ENCODE measurements around the gene MLC1. TPM values are rescaled to one million over a fixed set of nuclear protein-coding genes. Genes with fewer than 3 reads are reported as not detected.

Gene MLC1
- polyA plus RNA-seq, 1 donor = 0.57 TPM

GRCh38 chr22:50058906-50059880, 26.0 kb downstream of the MLC1 start:
- Histone ChIP-seq H3K9me3 (ENCODE audit: control insufficient read depth, low read depth, low read length) (no peaks in the 10 kb centered on the region), H3K27ac (ENCODE audit: low read length) (no peak overlapping the region), H3K36me3 (ENCODE audit: control insufficient read depth, insufficient read depth, low read length) (no peaks in the 10 kb centered on the region), H3K4me3 (ENCODE audit: low read length) (no peak overlapping the region), H3K27me3 (ENCODE audit: control insufficient read depth, insufficient read depth, low read length) (peaks cover 48% of the 10 kb centered on the region), H3K4me1 (ENCODE audit: control insufficient read depth, insufficient read depth, low read length) (no peaks in the 10 kb centered on the region)
- no peak for DNase-seq
- whole genome bisulfite sequencing (ENCODE audit: insufficient coverage, low lambda C conversion rate) = 6% methylated on average over 3 of the region's 31 CpGs

- no peaks in the 10 kb centered on the region for H3K4me1 ChIP-seq (ENCODE audit: control insufficient read depth, insufficient read depth, low read length)
- no peaks in the 10 kb centered on the region for H3K36me3 ChIP-seq (ENCODE audit: control insufficient read depth, insufficient read depth, low read length)
- H3K27me3 ChIP-seq (ENCODE audit: control insufficient read depth, insufficient read depth, low read length) = peaks cover 48% of the 10 kb centered on the region
- H3K4me3 ChIP-seq (ENCODE audit: low read length) = no peak within 1 kb of the TSS
- H3K27ac ChIP-seq (ENCODE audit: low read length) = no peak within 1 kb of the TSS
- no peak for DNase-seq
- no peaks in the 10 kb centered on the region for H3K9me3 ChIP-seq (ENCODE audit: control insufficient read depth, low read depth, low read length)
- WGBS (ENCODE audit: insufficient coverage, low lambda C conversion rate) = no CpG with 5 or more reads among the region's 102 CpGs
Observed at GRCh38 chr22:50058061-50058905, 26.9 kb downstream of the MLC1 start, which contains the start of gene TTLL8. TTLL8 (minus strand) TSS chr22:50058298.

- no peaks in the 10 kb centered on the region for H3K4me1 ChIP-seq (ENCODE audit: control insufficient read depth, insufficient read depth, low read length)
- no peak overlapping the region for H3K27ac ChIP-seq (ENCODE audit: low read length)
- no peak for DNase-seq
- H3K27me3 ChIP-seq (ENCODE audit: control insufficient read depth, insufficient read depth, low read length) = peaks cover 48% of the 10 kb centered on the region
- no peaks in the 10 kb centered on the region for H3K9me3 ChIP-seq (ENCODE audit: control insufficient read depth, low read depth, low read length)
- no peaks in the 10 kb centered on the region for H3K36me3 ChIP-seq (ENCODE audit: control insufficient read depth, insufficient read depth, low read length)
- WGBS (ENCODE audit: insufficient coverage, low lambda C conversion rate) = no CpG with 5 or more reads among the region's 14 CpGs
- no peak overlapping the region for H3K4me3 ChIP-seq (ENCODE audit: low read length)
Observed at GRCh38 chr22:50057278-50058060, 27.8 kb downstream of the MLC1 start.

- no peak overlapping the region for H3K27ac ChIP-seq (ENCODE audit: low read length)
- H3K36me3 ChIP-seq (ENCODE audit: control insufficient read depth, insufficient read depth, low read length) = no peaks in the 10 kb centered on the region
- no peaks in the 10 kb centered on the region for H3K9me3 ChIP-seq (ENCODE audit: control insufficient read depth, low read depth, low read length)
- no peak for DNase-seq
- no peaks in the 10 kb centered on the region for H3K4me1 ChIP-seq (ENCODE audit: control insufficient read depth, insufficient read depth, low read length)
- H3K4me3 ChIP-seq (ENCODE audit: low read length) = no peak overlapping the region
- H3K27me3 ChIP-seq (ENCODE audit: control insufficient read depth, insufficient read depth, low read length) = peaks cover 46% of the 10 kb centered on the region
- WGBS (ENCODE audit: insufficient coverage, low lambda C conversion rate) = no CpG with 5 or more reads among the region's 34 CpGs
Observed at GRCh38 chr22:50056214-50056972, 28.8 kb downstream of the MLC1 start.

GRCh38 chr22:50053861-50054260, 31.4 kb downstream of the MLC1 start:
- H3K4me3 ChIP-seq (ENCODE audit: low read length) = no peak overlapping the region
- no peaks in the 10 kb centered on the region for H3K4me1 ChIP-seq (ENCODE audit: control insufficient read depth, insufficient read depth, low read length)
- no peaks in the 10 kb centered on the region for H3K36me3 ChIP-seq (ENCODE audit: control insufficient read depth, insufficient read depth, low read length)
- no peak for DNase-seq
- H3K27me3 ChIP-seq (ENCODE audit: control insufficient read depth, insufficient read depth, low read length) = peaks cover 21% of the 10 kb centered on the region
- H3K27ac ChIP-seq (ENCODE audit: low read length) = no peak overlapping the region
- H3K9me3 ChIP-seq (ENCODE audit: control insufficient read depth, low read depth, low read length) = no peaks in the 10 kb centered on the region
- no CpG with 5 or more reads among the region's 18 CpGs for WGBS (ENCODE audit: insufficient coverage, low lambda C conversion rate)

- WGBS (ENCODE audit: insufficient coverage, low lambda C conversion rate) = 100% methylated on average over 1 of the region's 18 CpGs
- Histone ChIP-seq H3K27ac (ENCODE audit: low read length) (no peak overlapping the region), H3K27me3 (ENCODE audit: control insufficient read depth, insufficient read depth, low read length) (peaks cover 8% of the 10 kb centered on the region), H3K4me3 (ENCODE audit: low read length) (no peak overlapping the region), H3K4me1 (ENCODE audit: control insufficient read depth, insufficient read depth, low read length) (no peaks in the 10 kb centered on the region), H3K36me3 (ENCODE audit: control insufficient read depth, insufficient read depth, low read length) (no peaks in the 10 kb centered on the region), H3K9me3 (ENCODE audit: control insufficient read depth, low read depth, low read length) (no peaks in the 10 kb centered on the region)
- no peak for DNase-seq
Observed at GRCh38 chr22:50051930-50052329, 33.3 kb downstream of the MLC1 start.

GRCh38 chr22:50049299-50050195, 35.7 kb downstream of the MLC1 start:
- no CpG with 5 or more reads among the region's 36 CpGs for WGBS (ENCODE audit: insufficient coverage, low lambda C conversion rate)
- Histone ChIP-seq H3K36me3 (ENCODE audit: control insufficient read depth, insufficient read depth, low read length) (no peaks in the 10 kb centered on the region), H3K27me3 (ENCODE audit: control insufficient read depth, insufficient read depth, low read length) (peaks cover 3% of the 10 kb centered on the region), H3K4me3 (ENCODE audit: low read length) (no peak overlapping the region), H3K4me1 (ENCODE audit: control insufficient read depth, insufficient read depth, low read length) (no peaks in the 10 kb centered on the region), H3K9me3 (ENCODE audit: control insufficient read depth, low read depth, low read length) (no peaks in the 10 kb centered on the region), H3K27ac (ENCODE audit: low read length) (no peak overlapping the region)
- DNase-seq = no peak

GRCh38 chr22:50048836-50049235, 36.4 kb downstream of the MLC1 start:
- no CpG with 5 or more reads among the region's 17 CpGs for WGBS (ENCODE audit: insufficient coverage, low lambda C conversion rate)

More at GRCh38 chr22:50048836-50049235, 36.4 kb downstream of the MLC1 start:
- Histone ChIP-seq H3K27ac (ENCODE audit: low read length) (no peak overlapping the region), H3K36me3 (ENCODE audit: control insufficient read depth, insufficient read depth, low read length) (no peaks in the 10 kb centered on the region), H3K4me1 (ENCODE audit: control insufficient read depth, insufficient read depth, low read length) (no peaks in the 10 kb centered on the region), H3K4me3 (ENCODE audit: low read length) (no peak overlapping the region), H3K27me3 (ENCODE audit: control insufficient read depth, insufficient read depth, low read length) (no peaks in the 10 kb centered on the region), H3K9me3 (ENCODE audit: control insufficient read depth, low read depth, low read length) (no peaks in the 10 kb centered on the region)
- DNase-seq = no peak
